Fibroblast of lung (primary cell): Measurements from ENCODE around the gene ELAVL2.

ENCODE experiments used
- CTCF ChIP-seq, 2 donors: IDR thresholded peaks in 1 of 2; conservative IDR thresholded peaks in 1 of 2; 1 replicate in 1 of 2; 2 replicates in 1 of 2; pipeline ENCODE4 v1.5.1; 2011 to 2012; ENCODE audit warnings: low read length in 2 of 2, control low read depth in 1 of 2, inconsistent platforms in 1 of 2, low read depth in 1 of 2, mild to moderate bottlenecking in 1 of 2
- EZH2 ChIP-seq: IDR thresholded peaks from 2 replicates; pipeline ENCODE4 v1.5.1; 2012; ENCODE audit warnings: low read length, control low read depth, mild to moderate bottlenecking; ENCODE audit errors: missing control alignments

- TF ChIP-seq EZH2 (no peak), CTCF (conservative IDR thresholded peaks at IDR 0.05 in 1 of 2, IDR thresholded peaks at IDR 0.05 in 1 of 2; ENCODE audit: low read depth in 1 of 2, low read length in 2 of 2) (no peak)
Observed at GRCh38 chr9:23826120-23826629, at the start of gene ELAVL2.
